Vagina (tissue), 2 donors: Measurements from ENCODE around the gene CDS2. TPM values are rescaled to one million over a fixed set of nuclear protein-coding genes. Genes with fewer than 3 reads are reported as not detected.

ENCODE experiments used
- DNase-seq, 2 donors: peaks; one replicate each; pipeline ENCODE4 v3.0.0-alpha.2; 2017; ENCODE audit errors: extremely low spot score in 2 of 2
- H3K27ac ChIP-seq: fragments of 200-600 bp; sonication (generic); one replicate; pipeline ENCODE4 v1.5.1; 2019
- H3K27me3 ChIP-seq: fragments of 200-600 bp; sonication (generic); one replicate; pipeline ENCODE4 v1.5.1; 2019
- H3K36me3 ChIP-seq, 2 donors: fragments of 200-600 bp; sonication (generic); one replicate each; pipeline ENCODE4 v1.5.1; 2017 to 2019
- H3K4me1 ChIP-seq: fragments of 200-600 bp; sonication (generic); one replicate; pipeline ENCODE4 v1.5.1; 2019
- H3K4me3 ChIP-seq, 2 donors: fragments of 200-600 bp; sonication (generic); 1 replicate in 1 of 2; 2 replicates in 1 of 2; pipeline ENCODE4 v1.5.1; 2016 to 2019
- H3K9me3 ChIP-seq: fragments of 200-600 bp; sonication (generic); one replicate; pipeline ENCODE4 v1.5.1; 2019
- POLR2A ChIP-seq, 2 donors: fragments of 450-650 bp; IDR thresholded peaks; one replicate each; pipeline ENCODE4 v1.6.1; 2017; ENCODE audit warnings: antibody characterized with exemption in 2 of 2, mild to moderate bottlenecking in 2 of 2, moderate library complexity in 2 of 2
- POLR2AphosphoS5 ChIP-seq, 2 donors: sonication (generic); formaldehyde crosslinking; IDR thresholded peaks; one replicate each; pipeline ENCODE4 v1.9.0; 2017; ENCODE audit warnings: antibody characterized with exemption in 2 of 2, mild to moderate bottlenecking in 2 of 2, low read depth in 1 of 2; ENCODE audit not compliant: insufficient read depth in 1 of 2
- intact Hi-C: fragments of 100-400 bp; cut with DNase I; formaldehyde crosslinking; loops from one replicate; pipeline ENCODE4 v1.15.1; 2023
- total RNA-seq: library from RNA; depleted of rRNA; stranded (reverse); fragments of >200 nt; gene quantifications from one replicate; pipeline ENCODE4 v1.2.3, GENCODE V29; 2016
- TF ChIP-seq, protein P1 (sequence below), 3 experiments: fragments of 450-650 bp in 2 of 3; fragments of 200-600 bp in 1 of 3; sonication (generic) in 1 of 3; IDR thresholded peaks; one replicate each; pipeline ENCODE4 v1.5.1; 2017 to 2019; ENCODE audit warnings: antibody characterized with exemption in 3 of 3, mild to moderate bottlenecking in 2 of 3, moderate library complexity in 2 of 3

Gene CDS2
- total RNA-seq, 1 donor from 2014 or later = 24.8 TPM

DNA sequence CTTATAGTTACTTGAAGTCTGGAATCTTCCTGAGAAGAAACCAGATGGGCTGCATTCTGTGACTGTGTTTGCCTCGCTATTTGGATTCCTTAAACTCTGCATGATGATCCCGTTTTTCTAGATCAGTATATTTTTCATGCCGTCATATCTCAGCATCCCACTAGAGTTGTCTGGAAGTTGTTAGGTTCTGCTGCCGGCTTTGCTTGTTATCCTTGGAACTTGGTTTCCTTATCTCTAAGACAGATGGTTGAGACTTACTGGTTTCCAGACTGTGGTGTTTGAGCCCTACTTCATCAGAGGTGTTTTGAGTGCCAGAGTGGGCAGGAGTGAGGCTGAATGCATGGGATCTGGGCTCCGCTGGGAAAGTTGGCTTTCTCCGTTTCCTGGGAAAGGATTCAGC is 50.3 kb downstream of the CDS2 start:
- H3K27ac ChIP-seq = no peak overlapping the region
- H3K9me3 ChIP-seq = no peaks in the 10 kb centered on the region
- H3K36me3 ChIP-seq = peaks cover 0 to 45% of the 10 kb centered on the region in 2 donors
- TF ChIP-seq POLR2A (IDR thresholded peaks at IDR 0.05) (no peak), POLR2AphosphoS5 (IDR thresholded peaks at IDR 0.05; ENCODE audit: insufficient read depth in 1 of 2, low read depth in 1 of 2) (no peak)
- TF ChIP-seq, protein P1, sequence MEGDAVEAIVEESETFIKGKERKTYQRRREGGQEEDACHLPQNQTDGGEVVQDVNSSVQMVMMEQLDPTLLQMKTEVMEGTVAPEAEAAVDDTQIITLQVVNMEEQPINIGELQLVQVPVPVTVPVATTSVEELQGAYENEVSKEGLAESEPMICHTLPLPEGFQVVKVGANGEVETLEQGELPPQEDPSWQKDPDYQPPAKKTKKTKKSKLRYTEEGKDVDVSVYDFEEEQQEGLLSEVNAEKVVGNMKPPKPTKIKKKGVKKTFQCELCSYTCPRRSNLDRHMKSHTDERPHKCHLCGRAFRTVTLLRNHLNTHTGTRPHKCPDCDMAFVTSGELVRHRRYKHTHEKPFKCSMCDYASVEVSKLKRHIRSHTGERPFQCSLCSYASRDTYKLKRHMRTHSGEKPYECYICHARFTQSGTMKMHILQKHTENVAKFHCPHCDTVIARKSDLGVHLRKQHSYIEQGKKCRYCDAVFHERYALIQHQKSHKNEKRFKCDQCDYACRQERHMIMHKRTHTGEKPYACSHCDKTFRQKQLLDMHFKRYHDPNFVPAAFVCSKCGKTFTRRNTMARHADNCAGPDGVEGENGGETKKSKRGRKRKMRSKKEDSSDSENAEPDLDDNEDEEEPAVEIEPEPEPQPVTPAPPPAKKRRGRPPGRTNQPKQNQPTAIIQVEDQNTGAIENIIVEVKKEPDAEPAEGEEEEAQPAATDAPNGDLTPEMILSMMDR (IDR thresholded peaks at IDR 0.05) = no peak
- no peak overlapping the region for H3K4me3 ChIP-seq
- H3K27me3 ChIP-seq = no peaks in the 10 kb centered on the region
- no peak for DNase-seq
- intact Hi-C loops = no loop called here
- H3K4me1 ChIP-seq = peaks cover 17% of the 10 kb centered on the region

DNA sequence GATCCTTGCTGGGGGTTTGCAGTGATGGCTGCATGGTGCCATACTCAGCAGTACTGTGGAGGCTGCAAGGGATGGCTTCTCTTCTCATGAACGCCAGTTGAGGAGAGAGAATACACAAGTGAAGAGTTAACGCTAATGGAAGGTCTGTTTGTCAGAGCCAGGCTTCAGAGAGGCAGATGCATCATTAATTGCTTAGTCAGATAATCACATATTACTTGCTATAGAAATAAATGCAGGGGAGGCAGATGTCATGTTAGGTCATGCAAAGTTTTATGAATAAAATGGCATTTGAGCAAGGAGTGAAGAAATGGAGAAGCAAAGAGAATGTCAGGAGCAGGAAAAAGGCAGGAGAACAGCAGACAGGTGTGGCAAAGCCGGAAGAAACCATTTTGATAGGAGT is 51.2 kb downstream of the CDS2 start:
- no peak overlapping the region for H3K27ac ChIP-seq
- H3K36me3 ChIP-seq = peaks cover 0 to 53% of the 10 kb centered on the region in 2 donors

DNA sequence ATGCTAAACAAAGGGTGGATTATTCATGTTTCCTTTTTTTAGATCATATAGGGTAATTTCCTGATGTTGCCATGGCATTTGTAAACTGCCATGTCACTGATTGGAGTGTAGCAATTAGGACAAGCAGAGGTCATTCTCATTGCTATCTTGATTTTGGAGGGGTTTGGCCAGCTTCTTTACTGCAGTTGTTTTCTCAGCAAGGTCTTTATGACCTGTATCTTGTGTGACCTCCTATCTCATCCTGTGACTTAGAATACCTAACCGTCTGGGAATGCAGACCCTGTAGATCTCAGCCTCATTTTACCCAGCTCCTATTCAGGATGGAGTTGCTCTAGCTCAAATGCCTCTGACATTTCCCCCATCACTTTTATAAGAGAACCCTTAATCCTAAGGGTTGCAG is 53.6 kb downstream of the CDS2 start:
- H3K9me3 ChIP-seq = no peaks in the 10 kb centered on the region
- no peak overlapping the region for H3K27ac ChIP-seq
- peaks cover 7% of the 10 kb centered on the region for H3K4me1 ChIP-seq
- no peak for DNase-seq
- intact Hi-C loops = no loop called here
- no peaks in the 10 kb centered on the region for H3K27me3 ChIP-seq
- peaks cover 0 to 52% of the 10 kb centered on the region in 2 donors for H3K36me3 ChIP-seq
- H3K4me3 ChIP-seq = no peak overlapping the region
- TF ChIP-seq, protein P1 (IDR thresholded peaks at IDR 0.05) = no peak
- TF ChIP-seq POLR2A (IDR thresholded peaks at IDR 0.05) = no peak
- no peak for TF ChIP-seq POLR2AphosphoS5 (IDR thresholded peaks at IDR 0.05; ENCODE audit: insufficient read depth in 1 of 2, low read depth in 1 of 2)

More for the DNA sequence above, 51.2 kb downstream of the CDS2 start:
- no peak for DNase-seq
- intact Hi-C loops = no loop called here
- Histone ChIP-seq H3K9me3 (no peaks in the 10 kb centered on the region), H3K27me3 (no peaks in the 10 kb centered on the region), H3K4me3 (no peak overlapping the region), H3K4me1 (peaks cover 15% of the 10 kb centered on the region)
- TF ChIP-seq, protein P1 (IDR thresholded peaks at IDR 0.05) = no peak
- no peak for TF ChIP-seq POLR2AphosphoS5 (IDR thresholded peaks at IDR 0.05; ENCODE audit: insufficient read depth in 1 of 2, low read depth in 1 of 2)
- TF ChIP-seq POLR2A (IDR thresholded peaks at IDR 0.05) = no peak

DNA sequence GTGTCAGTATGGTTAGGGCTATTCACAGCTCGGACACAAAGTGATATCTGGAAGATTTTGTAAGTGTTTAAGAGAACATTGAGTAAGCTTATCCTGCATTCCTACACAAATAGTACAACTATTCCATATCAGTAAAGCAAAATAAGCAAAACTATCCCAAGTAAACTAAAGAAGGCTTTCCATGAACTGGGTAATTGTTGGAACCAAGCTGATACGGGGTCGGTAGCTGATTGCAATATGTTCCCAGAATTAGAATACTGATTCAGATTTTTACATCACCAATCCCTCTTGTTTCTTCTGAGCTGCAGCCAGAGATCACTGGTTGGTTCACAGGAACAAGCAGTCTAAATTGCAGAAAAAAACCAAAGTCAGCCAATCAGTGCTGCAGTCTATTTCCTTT is 54.1 kb downstream of the CDS2 start:
- H3K36me3 ChIP-seq = peaks cover 0 to 56% of the 10 kb centered on the region in 2 donors
- no peaks in the 10 kb centered on the region for H3K9me3 ChIP-seq
- TF ChIP-seq POLR2A (IDR thresholded peaks at IDR 0.05) = no peak
- no peak for TF ChIP-seq POLR2AphosphoS5 (IDR thresholded peaks at IDR 0.05; ENCODE audit: insufficient read depth in 1 of 2, low read depth in 1 of 2)
- TF ChIP-seq, protein P1 (IDR thresholded peaks at IDR 0.05) = no peak
- intact Hi-C loops = no loop called here
- H3K27ac ChIP-seq = no peak overlapping the region
- DNase-seq = no peak
- H3K4me1 ChIP-seq = peaks cover 7% of the 10 kb centered on the region
- H3K4me3 ChIP-seq = no peak overlapping the region
- H3K27me3 ChIP-seq = no peaks in the 10 kb centered on the region

DNA sequence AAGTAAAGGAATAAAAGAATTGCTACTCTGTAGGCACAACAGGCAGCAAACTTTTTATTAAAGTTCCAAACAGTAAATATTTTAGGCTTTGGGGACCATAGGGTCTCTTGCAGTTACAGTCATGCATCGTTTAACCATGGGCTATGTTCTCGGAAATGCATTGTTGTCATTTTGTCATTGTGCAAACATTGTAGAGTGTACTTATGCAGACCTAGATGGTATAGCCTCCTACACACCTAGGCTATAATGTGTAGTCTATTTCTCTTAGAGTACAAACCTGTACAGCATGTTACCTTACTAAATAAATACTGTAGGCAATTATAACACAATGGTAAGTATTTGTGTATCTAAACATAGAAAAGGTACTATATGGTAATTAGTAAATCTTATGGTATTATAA is 54.7 kb downstream of the CDS2 start:
- Histone ChIP-seq H3K4me1 (peaks cover 7% of the 10 kb centered on the region), H3K4me3 (no peak overlapping the region), H3K27ac (no peak overlapping the region), H3K27me3 (no peaks in the 10 kb centered on the region), H3K9me3 (no peaks in the 10 kb centered on the region), H3K36me3 (peaks cover 0 to 59% of the 10 kb centered on the region in 2 donors)
- intact Hi-C loops = no loop called here
- no peak for DNase-seq
- TF ChIP-seq, protein P1 (IDR thresholded peaks at IDR 0.05) = no peak
- TF ChIP-seq POLR2A (IDR thresholded peaks at IDR 0.05) (no peak), POLR2AphosphoS5 (IDR thresholded peaks at IDR 0.05; ENCODE audit: insufficient read depth in 1 of 2, low read depth in 1 of 2) (no peak)
